Endothelial cell of umbilical vein (primary cell): ENCODE data around the gene TSPO. TPM values are rescaled to one million over a fixed set of nuclear protein-coding genes. Genes with fewer than 3 reads are reported as not detected.

Experiments used
- BruUV-seq: library from RNA; stranded (reverse); fragments of 400-500 nt; replicated peaks from 2 replicates; lab custom pipeline; 2021; lab: Mats Ljungman, UMichigan
- CTCF ChIA-PET: fragments of 300-600, 350-600 bp; sonication (Branson Sonifier 250); formaldehyde crosslinking; loops from one replicate; lab custom pipeline; 2021; ENCODE audit warnings: antibody characterized with exemption, inconsistent platforms; lab: Charles Lee
- POLR2A ChIA-PET: fragments of 300-600, 350-600 bp; sonication (Branson Sonifier 250); formaldehyde crosslinking; loops from one replicate; lab custom pipeline; 2021; ENCODE audit warnings: antibody characterized with exemption, inconsistent platforms; lab: Charles Lee
- DNase-seq: peaks from one replicate; pipeline ENCODE4 v3.0.0-alpha.2; 2011; ENCODE audit warnings: low read depth, low spot score
- FAIRE-seq: peaks from 2 replicates; lab custom pipeline; 2011; peaks lifted over from hg19 to GRCh38; lab: Jason Lieb, UNC
- H2AFZ ChIP-seq: 2 replicates; pipeline ENCODE4 v1.6.0; 2012; ENCODE audit warnings: low read depth, low read length, control low read depth, inconsistent platforms
- H3K27ac ChIP-seq: 2 replicates; pipeline ENCODE4 v1.5.1; 2011; ENCODE audit warnings: low read depth, mild to moderate bottlenecking, control low read depth, low read length, moderate library complexity; ENCODE audit not compliant: insufficient read depth
- H3K27me3 ChIP-seq, 2 experiments: 2 replicates each; pipeline versions ENCODE4 v1.6.0 to v1.6.1; 2011; ENCODE audit warnings: low read length in 2 of 2, mixed read lengths in 1 of 2; ENCODE audit not compliant: control insufficient read depth in 2 of 2, insufficient read depth in 2 of 2
- H3K36me3 ChIP-seq, 2 experiments: 2 replicates in 1 of 2; 3 replicates in 1 of 2; pipeline ENCODE4 v1.5.1; 2011; ENCODE audit warnings: low read length in 2 of 2, mild to moderate bottlenecking in 1 of 2, moderate library complexity in 1 of 2; ENCODE audit not compliant: control insufficient read depth in 2 of 2, insufficient read depth in 2 of 2; ENCODE audit errors: extremely low read depth in 1 of 2
- H3K4me1 ChIP-seq: 3 replicates; pipeline ENCODE4 v1.5.1; 2011; ENCODE audit warnings: mild to moderate bottlenecking, low read length; ENCODE audit not compliant: control insufficient read depth, insufficient read depth; ENCODE audit errors: extremely low read depth
- H3K4me2 ChIP-seq: 2 replicates; pipeline ENCODE4 v1.6.1; 2011; ENCODE audit warnings: low read length, control low read depth, mixed read lengths; ENCODE audit not compliant: insufficient read depth
- H3K4me3 ChIP-seq, 3 experiments: fragments of 200-600 bp in 1 of 3; sonication (generic), shearing (Covaris generic) in 1 of 3; replicated peaks in 1 of 3; 2 replicates each; pipeline ENCODE4 v1.5.1; 2011 to 2016; ENCODE audit warnings: control low read depth in 3 of 3, low read length in 3 of 3, mild to moderate bottlenecking in 2 of 3, inconsistent platforms in 1 of 3, low read depth in 1 of 3, moderate library complexity in 1 of 3; ENCODE audit not compliant: insufficient read depth in 1 of 3
- H3K79me2 ChIP-seq: 2 replicates; pipeline ENCODE4 v1.6.0; 2012; ENCODE audit warnings: low read length, inconsistent platforms; ENCODE audit not compliant: control insufficient read depth, insufficient read depth
- H3K9ac ChIP-seq: replicated peaks from 2 replicates; pipeline ENCODE3; 2011; ENCODE audit warnings: low read length, control low read depth; ENCODE audit not compliant: insufficient read depth; ENCODE audit errors: extremely low read depth
- H3K9me1 ChIP-seq: replicated peaks from 3 replicates; pipeline ENCODE4 v1.6.0; 2011; ENCODE audit warnings: mild to moderate bottlenecking, low read length; ENCODE audit not compliant: control insufficient read depth, insufficient read depth; ENCODE audit errors: extremely low read depth
- H3K9me3 ChIP-seq: replicated peaks from 2 replicates; pipeline ENCODE4 v1.5.1; 2012; ENCODE audit warnings: low read length, inconsistent platforms; ENCODE audit not compliant: control insufficient read depth, insufficient read depth
- H4K20me1 ChIP-seq: replicated peaks from 2 replicates; pipeline ENCODE3; 2011; ENCODE audit warnings: mild to moderate bottlenecking, low read length; ENCODE audit not compliant: control insufficient read depth, insufficient read depth; ENCODE audit errors: extremely low read depth
- CTCF ChIP-seq, 2 donors: IDR thresholded peaks; 1 replicate in 1 of 2; 2 replicates in 1 of 2; pipeline ENCODE4 v1.5.1; 2011; ENCODE audit warnings: low read length in 2 of 2, mild to moderate bottlenecking in 2 of 2, moderate library complexity in 2 of 2, control low read depth in 1 of 2, inconsistent platforms in 1 of 2, low read depth in 1 of 2; ENCODE audit not compliant: insufficient read depth in 1 of 2; ENCODE audit errors: extremely low read depth in 1 of 2
- EZH2 ChIP-seq: IDR thresholded peaks from 2 replicates; pipeline ENCODE4 v1.6.1; 2012; ENCODE audit warnings: borderline replicate concordance, low read depth, mild to moderate bottlenecking, moderate library complexity, low read length, inconsistent platforms; ENCODE audit not compliant: severe bottlenecking
- FOS ChIP-seq: IDR thresholded peaks from 2 replicates; pipeline ENCODE4 v1.6.1; 2011; ENCODE audit warnings: mild to moderate bottlenecking, low read length, moderate library complexity, borderline replicate concordance; ENCODE audit not compliant: insufficient read depth
- GATA2 ChIP-seq: IDR thresholded peaks from 2 replicates; pipeline ENCODE4 v1.7.0; 2011; ENCODE audit warnings: low read depth, mild to moderate bottlenecking, moderate library complexity, mixed read lengths, low read length; ENCODE audit not compliant: insufficient read length, insufficient read depth
- JUN ChIP-seq: IDR thresholded peaks from 2 replicates; pipeline ENCODE4 v1.6.1; 2011; ENCODE audit warnings: borderline replicate concordance, low read depth; ENCODE audit not compliant: insufficient read length, insufficient read depth
- MAX ChIP-seq: IDR thresholded peaks from 2 replicates; pipeline ENCODE4 v1.6.1; 2011; ENCODE audit not compliant: insufficient read depth, insufficient read length
- MYC ChIP-seq: IDR thresholded peaks from one replicate; pipeline ENCODE4 v1.6.1; 2011; ENCODE audit warnings: mild to moderate bottlenecking, low read depth, low read length
- POLR2A ChIP-seq: IDR thresholded peaks from 2 replicates; pipeline ENCODE4 v1.6.1; 2012; ENCODE audit warnings: low read depth, mild to moderate bottlenecking, control low read depth, low read length
- POLR2AphosphoS5 ChIP-seq: IDR thresholded peaks from 2 replicates; pipeline ENCODE4 v1.6.1; 2012; ENCODE audit warnings: low read depth, mild to moderate bottlenecking, control low read depth, low read length, moderate library complexity; ENCODE audit not compliant: insufficient read depth
- dilution Hi-C: fragments of 300-500 bp; cut with MboI; formaldehyde crosslinking; loops from one replicate; pipeline ENCODE4 v1.15.0; 2019; ENCODE audit warnings: low sequenced_read_pairs; ENCODE audit not compliant: extremely low pct_ligation_motif_present
- intact Hi-C: fragments of 100-400 bp; cut with micrococcal nuclease; formaldehyde crosslinking; loops from one replicate; pipeline ENCODE4 v1.10.0; 2022
- polyA plus RNA-seq, 4 experiments: library from polyadenylated mRNA; depleted of rRNA in 3 of 4; stranded (reverse) in 3 of 4; unstranded in 1 of 4; fragments of >200 nt; gene quantifications; 2 replicates each; pipeline versions ENCODE4 v1.2.1 to v1.2.3, GENCODE V29; 2011 to 2012; ENCODE audit warnings: missing spikeins in 1 of 4
- total RNA-seq: library from RNA; stranded (reverse); gene quantifications from 2 replicates; pipeline ENCODE4 v1.2.3, GENCODE V29; 2021

Gene TSPO
- total and polyA plus RNA-seq, 2 donors (not counting 3 experiments of a cell fraction or from before 2014, with no cell fraction given) = 328 to 720 TPM

- H3K9me3 ChIP-seq = no peaks in the 10 kb centered on the region
- H3K9me1 ChIP-seq = no peaks in the 10 kb centered on the region
- H3K79me2 ChIP-seq = no peaks in the 10 kb centered on the region
- H3K27me3 ChIP-seq = no peaks in the 10 kb centered on the region
- ChIA-PET POLR2A (no interaction called here), CTCF (interaction anchor here (1.7 kb wide), 1 partner anchor 21 kb away, joined by 4 read pairs; no protein-coding TSS in a partner anchor)
- H3K4me1 ChIP-seq = no peaks in the 10 kb centered on the region
- FAIRE-seq (no peak), DNase-seq (no peak)
- H3K27ac ChIP-seq = no peak overlapping the region
- H3K36me3 ChIP-seq = no peaks in the 10 kb centered on the region
- no peak overlapping the region for H2AFZ ChIP-seq
- H3K4me3 ChIP-seq = no peak overlapping the region
- dilution Hi-C loops = no loop called here
- H3K4me2 ChIP-seq = no peak overlapping the region
- H4K20me1 ChIP-seq = no peaks in the 10 kb centered on the region
- TF ChIP-seq POLR2A = no peak
- no peak for TF ChIP-seq CTCF (IDR thresholded peaks at IDR 0.05; ENCODE audit: extremely low read depth in 1 of 2, insufficient read depth in 1 of 2, low read depth in 1 of 2, low read length in 2 of 2)
- no peak for TF ChIP-seq FOS
- no peak for TF ChIP-seq POLR2AphosphoS5
- TF ChIP-seq EZH2 = no peak
- TF ChIP-seq MAX = no peak
- TF ChIP-seq MYC = no peak
- TF ChIP-seq GATA2 = no peak
- TF ChIP-seq JUN = no peak
- intact Hi-C loops = no loop called here
- no peak overlapping the region for H3K9ac ChIP-seq
- no TSS peak for BruUV-seq
Measured at GRCh38 chr22:43208703-43209522, 57.6 kb downstream of the TSPO start.
